ENCODE data around the gene VWA5A.
A peak's percentile ranks its signal among the peaks of the same experiment; 100 is the strongest.

Gene VWA5A

GRCh38 chr11:124170801-124171586 is 55.7 kb downstream of the VWA5A start:
- DNase-seq: peak in 1 of 2 experiments; percentile 11

- no peak for DNase-seq
These were observed 56.9 kb downstream of the VWA5A start for GRCh38 chr11:124172101-124172500.

- no peak for DNase-seq
These were observed 57.3 kb downstream of the VWA5A start for GRCh38 chr11:124172599-124172998.

GRCh38 chr11:124174001-124174583 is 58.8 kb downstream of the VWA5A start:
- no peak for DNase-seq

GRCh38 chr11:124176925-124177715 is 61.9 kb downstream of the VWA5A start:
- DNase-seq: no peak

GRCh38 chr11:124179310-124179709 is 64.1 kb downstream of the VWA5A start:
- DNase-seq: no peak

- DNase-seq: no peak
These were observed 67.8 kb downstream of the VWA5A start, which contains the start of gene OR10D3 for GRCh38 chr11:124183068-124183467. TSS of gene OR10D3 (plus strand) at chr11:124183345. CDS start at chr11:124185270, 1,925 bp downstream.

- no peak for DNase-seq
These were observed 75.3 kb downstream of the VWA5A start for GRCh38 chr11:124190298-124191139.

GRCh38 chr11:124193221-124194010 is 78.2 kb downstream of the VWA5A start:
- no peak for DNase-seq

GRCh38 chr11:124194293-124195188 is 79.3 kb downstream of the VWA5A start:
- no peak for DNase-seq

GRCh38 chr11:124195189-124195734 is 80.0 kb downstream of the VWA5A start:
- DNase-seq: peak in 1 of 2 experiments; percentile 14

All from NCI-H187 (cell line).